ENCODE results near the gene PEMT.

- TF ChIP-seq ZNF274 (IDR thresholded peaks at IDR 0.05; ENCODE audit: low read depth, low read length): no peak
- TF ChIP-seq SUZ12 (IDR thresholded peaks at IDR 0.05; ENCODE audit: extremely low read depth, insufficient read depth, insufficient read length): no peak
These were observed 60.4 kb downstream of the PEMT start for GRCh38 chr17:17531156-17531555.
